A673 (cell line): ENCODE results near the gene TRPM3. TPM values are rescaled to one million over a fixed set of nuclear protein-coding genes. Genes with fewer than 3 reads are reported as not detected.

ENCODE experiments used
- BruUV-seq: library from RNA; stranded (reverse); fragments of 400-500 nt; replicated peaks from 2 replicates; lab custom pipeline; 2021; lab: Mats Ljungman, UMichigan
- CTCF ChIA-PET: fragments of 300-600 bp; sonication (Branson Sonifier 250); formaldehyde crosslinking; loops from one replicate; lab custom pipeline; 2022; ENCODE audit warnings: antibody characterized with exemption; lab: Charles Lee
- POLR2A ChIA-PET: fragments of 300-600 bp; sonication (Branson Sonifier 250); formaldehyde crosslinking; loops from one replicate; lab custom pipeline; 2022; ENCODE audit warnings: antibody characterized with exemption; ENCODE audit not compliant: low non-redundant PET; lab: Charles Lee
- DNase-seq: peaks from one replicate; pipeline ENCODE4 v3.0.0-alpha.2; 2015; ENCODE audit warnings: low spot score
- H3K27ac ChIP-seq: fragments of 200-600 bp; sonication (generic); 2 replicates; pipeline ENCODE4 v1.5.1; 2016; ENCODE audit warnings: mixed run types, low read depth, mild to moderate bottlenecking, mixed read lengths, antibody characterized with exemption, low read length; ENCODE audit not compliant: poor library complexity, severe bottlenecking
- H3K27me3 ChIP-seq: fragments of 200-600 bp; sonication (generic); replicated peaks from 2 replicates; pipeline ENCODE4 v1.6.1; 2017; ENCODE audit warnings: mixed run types, low read depth, mild to moderate bottlenecking, mixed read lengths, antibody characterized with exemption, low read length; ENCODE audit not compliant: insufficient read depth, poor library complexity
- H3K36me3 ChIP-seq: fragments of 200-600 bp; sonication (generic); 2 replicates; pipeline ENCODE4 v1.6.1; 2016; ENCODE audit warnings: mixed run types, mild to moderate bottlenecking, mixed read lengths, antibody characterized with exemption, low read length; ENCODE audit not compliant: insufficient read depth, poor library complexity, severe bottlenecking
- H3K4me1 ChIP-seq: fragments of 200-600 bp; sonication (generic); 2 replicates; pipeline ENCODE4 v1.6.1; 2017; ENCODE audit warnings: mixed run types, mild to moderate bottlenecking, mixed read lengths, antibody characterized with exemption, low read length; ENCODE audit not compliant: insufficient read depth, poor library complexity, severe bottlenecking
- H3K4me3 ChIP-seq: fragments of 200-600 bp; sonication (generic); 2 replicates; pipeline ENCODE4 v1.5.1; 2016; ENCODE audit warnings: low read depth, mixed run types, mild to moderate bottlenecking, mixed read lengths, low read length; ENCODE audit not compliant: poor library complexity, severe bottlenecking
- H3K9me3 ChIP-seq: fragments of 200-600 bp; sonication (generic); 2 replicates; pipeline ENCODE4 v1.6.1; 2016; ENCODE audit warnings: mixed run types, low read depth, mild to moderate bottlenecking, mixed read lengths, antibody characterized with exemption, low read length; ENCODE audit not compliant: poor library complexity, severe bottlenecking
- EZH2 ChIP-seq: fragments of 200-600 bp; sonication (generic); IDR thresholded peaks from 2 replicates; pipeline ENCODE4 v1.6.1; 2017; ENCODE audit warnings: borderline replicate concordance, low read depth, mild to moderate bottlenecking, mixed read lengths, antibody characterized with exemption, low read length; ENCODE audit not compliant: poor library complexity, severe bottlenecking
- intact Hi-C: fragments of 100-400 bp; cut with micrococcal nuclease; formaldehyde crosslinking; loops from one replicate; pipeline ENCODE4 v1.10.0; 2022; ENCODE audit not compliant: unreplicated experiment
- total RNA-seq: library from RNA; stranded (reverse); gene quantifications from 2 replicates; pipeline ENCODE4 v1.2.3, GENCODE V29; 2021
- TF ChIP-seq, protein P1 (sequence below): fragments of 300-800, 200-600 bp; sonication (generic); conservative IDR thresholded peaks from 2 replicates; pipeline ENCODE4 v1.5.1; 2017; ENCODE audit warnings: low read depth, mild to moderate bottlenecking, antibody characterized with exemption, low read length, moderate library complexity, mixed read lengths

The TRPM3 gene
- total RNA-seq, 1 experiment from 2014 or later, result not detected

DNA sequence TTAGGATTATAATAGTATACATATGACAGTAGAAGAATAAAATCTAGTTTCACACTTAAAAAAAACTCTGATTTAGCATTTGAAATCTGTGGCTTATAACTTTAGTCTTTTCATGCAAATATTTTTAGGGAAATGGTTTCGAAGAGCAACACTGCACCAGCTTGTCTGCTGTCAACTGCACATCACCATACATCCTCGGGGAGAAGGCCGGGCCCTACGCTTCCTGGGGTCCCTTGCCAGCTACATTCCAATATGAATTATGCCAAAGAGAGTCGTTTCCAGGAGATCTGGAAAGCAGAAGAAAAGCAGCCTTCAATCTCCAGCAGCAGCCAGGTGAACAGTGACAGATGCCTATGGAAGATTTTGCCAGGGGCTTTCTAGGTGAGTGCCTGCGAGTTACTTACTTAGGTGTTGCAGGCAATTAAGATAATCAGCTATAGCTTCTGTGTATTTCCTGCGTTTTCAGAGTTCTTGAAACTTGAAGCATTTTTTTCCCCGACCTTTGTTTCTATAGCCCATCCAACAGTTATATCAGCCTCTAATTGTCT, 166.8 kb downstream of the TRPM3 start:
- BruUV-seq, result no TSS peak
- Histone ChIP-seq H3K27ac (no peak overlapping the region), H3K27me3 (no peaks in the 10 kb centered on the region), H3K4me3 (no peak overlapping the region), H3K9me3 (no peaks in the 10 kb centered on the region), H3K4me1 (no peaks in the 10 kb centered on the region), H3K36me3 (no peaks in the 10 kb centered on the region)
- ChIA-PET POLR2A (no interaction called here), CTCF (no interaction called here)
- intact Hi-C loops, result no loop called here
- no peak for DNase-seq
- TF ChIP-seq EZH2, result no peak
- TF ChIP-seq, protein P1, sequence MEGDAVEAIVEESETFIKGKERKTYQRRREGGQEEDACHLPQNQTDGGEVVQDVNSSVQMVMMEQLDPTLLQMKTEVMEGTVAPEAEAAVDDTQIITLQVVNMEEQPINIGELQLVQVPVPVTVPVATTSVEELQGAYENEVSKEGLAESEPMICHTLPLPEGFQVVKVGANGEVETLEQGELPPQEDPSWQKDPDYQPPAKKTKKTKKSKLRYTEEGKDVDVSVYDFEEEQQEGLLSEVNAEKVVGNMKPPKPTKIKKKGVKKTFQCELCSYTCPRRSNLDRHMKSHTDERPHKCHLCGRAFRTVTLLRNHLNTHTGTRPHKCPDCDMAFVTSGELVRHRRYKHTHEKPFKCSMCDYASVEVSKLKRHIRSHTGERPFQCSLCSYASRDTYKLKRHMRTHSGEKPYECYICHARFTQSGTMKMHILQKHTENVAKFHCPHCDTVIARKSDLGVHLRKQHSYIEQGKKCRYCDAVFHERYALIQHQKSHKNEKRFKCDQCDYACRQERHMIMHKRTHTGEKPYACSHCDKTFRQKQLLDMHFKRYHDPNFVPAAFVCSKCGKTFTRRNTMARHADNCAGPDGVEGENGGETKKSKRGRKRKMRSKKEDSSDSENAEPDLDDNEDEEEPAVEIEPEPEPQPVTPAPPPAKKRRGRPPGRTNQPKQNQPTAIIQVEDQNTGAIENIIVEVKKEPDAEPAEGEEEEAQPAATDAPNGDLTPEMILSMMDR, result no peak

DNA sequence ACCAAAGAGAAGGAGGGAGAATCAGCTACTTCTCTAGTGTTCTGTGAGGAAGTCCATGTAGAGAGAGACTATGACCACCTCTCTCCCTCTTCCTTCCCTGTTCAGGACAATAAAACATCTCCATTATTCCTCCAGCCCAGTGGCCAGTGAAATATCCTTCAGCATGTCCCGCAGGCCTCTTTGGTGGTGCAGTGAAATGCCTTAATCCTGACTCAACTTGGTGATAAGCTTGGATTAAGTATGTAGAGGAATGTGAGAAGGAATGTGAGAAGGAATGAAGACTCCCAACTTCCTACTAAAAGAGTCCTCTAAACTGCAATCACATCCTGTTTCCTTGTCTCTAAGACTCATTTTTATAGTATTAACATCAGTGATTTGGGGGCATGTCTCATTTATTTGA, 167.3 kb downstream of the TRPM3 start:
- no peaks in the 10 kb centered on the region for H3K9me3 ChIP-seq
- no peak overlapping the region for H3K27ac ChIP-seq
- no peaks in the 10 kb centered on the region for H3K4me1 ChIP-seq
- ChIA-PET POLR2A (no interaction called here), CTCF (no interaction called here)
- no peak for TF ChIP-seq EZH2
- TF ChIP-seq, protein P1, result no peak
- intact Hi-C loops, result no loop called here
- H3K36me3 ChIP-seq, result no peaks in the 10 kb centered on the region
- H3K27me3 ChIP-seq, result no peaks in the 10 kb centered on the region
- DNase-seq, result peak; percentile 26
- H3K4me3 ChIP-seq, result no peak overlapping the region
- no TSS peak for BruUV-seq

DNA sequence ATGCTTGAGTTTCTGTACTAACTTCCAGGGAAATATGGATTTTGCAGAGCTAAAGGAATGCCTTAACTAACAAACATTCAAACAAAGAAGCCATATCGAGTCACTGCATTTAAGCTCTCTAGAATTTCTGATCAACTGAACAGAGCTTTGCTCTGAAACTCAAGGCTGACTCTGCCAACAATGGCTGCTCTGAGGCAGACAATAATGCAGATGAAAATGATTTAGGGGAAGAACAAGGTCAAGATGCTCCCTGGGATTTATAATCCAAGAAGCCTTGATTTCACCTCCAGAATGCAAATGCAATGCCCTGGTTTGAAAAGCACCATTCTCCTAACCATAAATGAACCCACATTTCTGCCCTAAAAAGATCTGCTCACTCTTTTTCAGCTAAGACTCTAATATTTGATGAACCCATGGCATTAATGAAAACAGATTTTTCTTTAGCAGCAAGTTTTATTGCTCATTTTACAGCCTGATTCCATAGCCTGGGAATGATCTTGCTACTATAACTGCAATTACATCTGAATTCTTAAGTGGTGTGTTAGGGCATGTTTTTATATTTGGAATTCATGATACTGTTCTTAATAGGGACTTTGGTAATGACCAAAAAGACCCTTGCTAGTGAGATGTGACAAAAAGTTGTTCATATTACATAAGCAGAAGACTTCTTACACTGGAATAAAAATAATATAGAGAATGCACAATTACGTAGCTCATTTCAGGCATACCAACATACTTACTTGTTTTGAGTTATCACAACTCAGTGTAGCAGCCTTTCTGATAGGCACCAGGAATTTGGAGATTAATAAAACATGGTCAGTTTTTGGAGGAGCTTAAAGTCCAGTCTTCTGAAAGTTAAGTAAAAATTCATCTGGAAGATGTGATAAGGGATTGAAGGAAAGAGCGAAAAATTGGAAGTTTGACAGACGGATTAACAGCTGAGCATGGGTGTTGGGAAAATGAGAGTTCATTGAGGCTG, 169.4 kb downstream of the TRPM3 start:
- ChIA-PET CTCF (no interaction called here), POLR2A (no interaction called here)
- intact Hi-C loops, result no loop called here
- no peak overlapping the region for H3K27ac ChIP-seq
- no TSS peak for BruUV-seq
- no peak for TF ChIP-seq EZH2
- TF ChIP-seq, protein P1, result no peak
- no peak overlapping the region for H3K4me3 ChIP-seq
- no peaks in the 10 kb centered on the region for H3K9me3 ChIP-seq
- DNase-seq, result no peak
- no peaks in the 10 kb centered on the region for H3K36me3 ChIP-seq
- no peaks in the 10 kb centered on the region for H3K4me1 ChIP-seq
- no peaks in the 10 kb centered on the region for H3K27me3 ChIP-seq
